ENCODE data around the gene CYTH1. TPM values are rescaled to one million over a fixed set of nuclear protein-coding genes. Genes with fewer than 3 reads are reported as not detected.

Gene CYTH1
- polyA plus RNA-seq, 2 of the 4 experiments (the other 2 are of a cell fraction): 38.5 to 46.2 TPM

DNA sequence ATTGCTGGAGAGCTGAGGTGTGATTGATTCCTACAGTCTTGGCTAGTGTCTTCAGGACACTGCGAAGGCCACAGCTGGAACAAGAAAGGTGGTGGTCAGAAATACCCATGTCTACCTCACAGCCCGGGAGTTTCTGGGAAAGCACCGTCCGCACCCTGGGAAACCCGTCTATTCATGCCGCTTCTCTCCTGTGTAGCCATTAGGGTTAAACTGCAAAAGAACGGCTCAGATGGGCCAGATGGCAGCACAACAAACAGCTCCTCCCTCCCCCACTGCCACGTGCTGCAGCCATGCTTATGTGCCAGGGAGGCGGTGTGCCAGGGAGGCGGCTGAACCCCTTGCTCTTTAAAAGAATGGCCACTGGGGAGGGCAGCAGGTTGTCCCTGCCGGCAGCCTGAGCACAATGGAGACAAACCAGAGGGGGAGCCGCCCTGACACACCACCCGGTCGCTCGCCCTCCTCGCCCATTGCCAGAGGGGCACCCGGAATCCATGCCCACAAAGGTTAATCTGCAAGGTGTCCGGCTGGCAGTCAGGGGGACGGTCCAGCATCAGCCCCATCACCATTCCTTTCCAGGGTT, 65.2 kb downstream of the CYTH1 start:
- POLR2A ChIA-PET: interaction anchor here (0.6 to 3.0 kb wide), 6 partner anchors 11 to 758 kb away, joined by 3 to 19 read pairs (median 3); partner anchors contain the start of gene TNRC6C
- H3K4me3 ChIP-seq: peak overlapping the region; percentile 42

GRCh38 chr17:78716292-78716691, 65.8 kb downstream of the CYTH1 start:
- DNase-seq (ENCODE audit: low read depth in 1 of 2, low spot score in 1 of 2): no peak
- no peak for TF ChIP-seq ESRRA (IDR thresholded peaks at IDR 0.05; ENCODE audit: borderline replicate concordance, low read length)
- TF ChIP-seq ZSCAN20 (CRISPR knock-in tag; IDR thresholded peaks at IDR 0.05): no peak
- H3K27ac ChIP-seq: peak overlapping the region; percentile 77 to 88
- WGBS (ENCODE audit: missing lambda C conversion rate): 84% methylated on average over 1 of the region's 1 CpG
- H3K4me2 ChIP-seq: peak overlapping the region; percentile 92
- peak; percentile 28 for FAIRE-seq
- H3K4me1 ChIP-seq: peaks cover 49% of the 10 kb centered on the region
- H3K9me3 ChIP-seq: no peaks in the 10 kb centered on the region
- CTCF ChIA-PET: interaction anchor here (0.6 to 16.2 kb wide), 15 partner anchors 7 to 526 kb away, joined by 3 to 488 read pairs (median 4); no protein-coding TSS in a partner anchor
- no peak overlapping the region; the same call in 2 of the 3 replicates for H3K4me3 ChIP-seq
- POLR2A ChIA-PET: interaction anchor here (0.8 to 3.0 kb wide), 3 partner anchors 21 to 124 kb away, joined by 3 to 19 read pairs (median 5); no protein-coding TSS in a partner anchor
- no peak for ATAC-seq

More for the DNA sequence above, 65.2 kb downstream of the CYTH1 start:
- FAIRE-seq (no peak), DNase-seq (ENCODE audit: low read depth in 1 of 2, low spot score in 1 of 2) (peak; percentile 71 to 85), ATAC-seq (peak; percentile 83 to 85)
- 13% methylated on average over 18 of the region's 19 CpGs for WGBS (ENCODE audit: missing lambda C conversion rate)
- CTCF ChIA-PET: interaction anchor here (0.6 to 16.2 kb wide), 15 partner anchors 8 to 525 kb away, joined by 3 to 488 read pairs (median 4); no protein-coding TSS in a partner anchor
- Histone ChIP-seq H3K27ac (peak overlapping the region; percentile 77 to 88), H3K9me3 (no peaks in the 10 kb centered on the region), H3K4me2 (peak overlapping the region; percentile 92), H3K4me1 (peaks cover 49% of the 10 kb centered on the region)
- TF ChIP-seq, protein P1, sequence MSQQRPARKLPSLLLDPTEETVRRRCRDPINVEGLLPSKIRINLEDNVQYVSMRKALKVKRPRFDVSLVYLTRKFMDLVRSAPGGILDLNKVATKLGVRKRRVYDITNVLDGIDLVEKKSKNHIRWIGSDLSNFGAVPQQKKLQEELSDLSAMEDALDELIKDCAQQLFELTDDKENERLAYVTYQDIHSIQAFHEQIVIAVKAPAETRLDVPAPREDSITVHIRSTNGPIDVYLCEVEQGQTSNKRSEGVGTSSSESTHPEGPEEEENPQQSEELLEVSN (IDR thresholded peaks at IDR 0.05; ENCODE audit: borderline replicate concordance, low read depth): peak; percentile 95
- TF ChIP-seq ESRRA (IDR thresholded peaks at IDR 0.05; ENCODE audit: borderline replicate concordance, low read length) (no peak), RARB (CRISPR knock-in tag; IDR thresholded peaks at IDR 0.05) (no peak), ATOH8 (CRISPR knock-in tag; IDR thresholded peaks at IDR 0.05; ENCODE audit: low read depth) (peak; percentile 89), FOSB (CRISPR knock-in tag; IDR thresholded peaks at IDR 0.05) (no peak), HOXB13 (CRISPR knock-in tag; IDR thresholded peaks at IDR 0.05; ENCODE audit: low read depth) (peak; percentile 81; the same call in 1 of the 2 replicates), MYC (IDR thresholded peaks at IDR 0.05; ENCODE audit: borderline replicate concordance, low read length) (peak; percentile 99), USF2 (IDR thresholded peaks at IDR 0.05) (peak; percentile 70), EP300 (IDR thresholded peaks at IDR 0.05) (no peak), CBX2 (IDR thresholded peaks at IDR 0.05; ENCODE audit: borderline replicate concordance, low read depth) (no peak), TP53 (CRISPR knock-in tag; IDR thresholded peaks at IDR 0.05) (0 out of 2 replicates have a peak, but pooled peaks have one; percentile 48), FOXS1 (CRISPR knock-in tag; IDR thresholded peaks at IDR 0.05) (no peak), BHLHE40 (IDR thresholded peaks at IDR 0.05; ENCODE audit: low read depth, low read length) (no peak), NPAS2 (CRISPR knock-in tag; IDR thresholded peaks at IDR 0.05; ENCODE audit: borderline replicate concordance) (0 out of 2 replicates have a peak, but pooled peaks have one; percentile 60), RFX5 (IDR thresholded peaks at IDR 0.05) (no peak), HES2 (IDR thresholded peaks at IDR 0.05) (no peak), HOXB5 (CRISPR knock-in tag; IDR thresholded peaks at IDR 0.05) (peak; percentile 70), MAX (IDR thresholded peaks at IDR 0.05) (peak; percentile 100), MAFK (IDR thresholded peaks at IDR 0.05; ENCODE audit: partially characterized antibody) (no peak)
